Thyroid gland (tissue), 4 donors: ENCODE measurements around the gene USP9X.

Source experiments
- POLR2A ChIP-seq, 2 donors: fragments of 450-650 bp; IDR thresholded peaks; one replicate each; pipeline ENCODE4 v1.6.1; 2017; ENCODE audit warnings: antibody characterized with exemption in 2 of 2, mild to moderate bottlenecking in 2 of 2, moderate library complexity in 1 of 2
- TF ChIP-seq, protein P1 (sequence below), 6 experiments: fragments of 200-600 bp in 3 of 6; fragments of 450-650 bp in 3 of 6; sonication (generic) in 3 of 6; IDR thresholded peaks; one replicate each; pipeline ENCODE4 v1.5.1; 2016 to 2019; ENCODE audit warnings: antibody characterized with exemption in 6 of 6, mild to moderate bottlenecking in 2 of 6, inconsistent platforms in 1 of 6, moderate library complexity in 1 of 6

DNA sequence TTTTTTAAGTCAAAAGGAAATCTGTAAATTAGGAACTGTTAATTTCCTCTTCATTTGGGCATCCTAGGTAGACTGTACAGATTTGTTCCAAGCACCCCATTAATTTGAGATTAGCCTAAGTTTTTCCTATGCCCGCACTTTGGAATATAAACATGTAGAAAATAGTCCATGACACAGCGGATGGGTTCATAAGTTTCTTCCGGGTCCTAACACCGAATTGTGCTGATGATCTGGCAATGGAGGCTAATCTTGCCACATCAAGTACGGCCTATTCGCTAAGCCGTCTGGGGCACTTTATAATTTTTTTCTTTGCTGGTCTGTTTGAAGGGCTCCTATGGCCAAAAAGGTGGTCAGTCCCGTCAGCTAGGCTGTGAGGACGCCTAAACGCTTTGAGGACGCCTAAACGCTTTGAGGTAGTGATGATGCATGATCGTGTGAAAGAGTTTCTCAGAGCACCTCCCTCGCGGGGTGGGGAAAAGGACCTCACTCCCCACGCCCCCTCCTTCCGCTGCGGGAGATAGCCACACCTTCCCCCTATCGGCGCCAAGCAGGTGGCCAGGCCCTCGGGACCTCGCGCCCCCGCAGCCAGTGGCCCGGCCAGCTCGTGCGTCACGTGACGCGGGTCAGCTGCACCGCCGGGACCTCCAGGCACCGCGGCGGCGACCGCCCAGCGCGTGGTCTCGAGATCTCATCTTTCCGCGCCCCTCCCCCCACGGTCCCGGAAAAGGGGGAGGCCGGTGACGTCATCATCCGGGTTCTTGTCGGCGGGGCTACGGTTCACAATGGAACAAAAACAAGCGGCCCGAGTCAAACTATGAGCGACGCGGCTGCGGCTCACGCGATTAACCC is 977 bp upstream of the USP9X start:
- TF ChIP-seq, protein P1, sequence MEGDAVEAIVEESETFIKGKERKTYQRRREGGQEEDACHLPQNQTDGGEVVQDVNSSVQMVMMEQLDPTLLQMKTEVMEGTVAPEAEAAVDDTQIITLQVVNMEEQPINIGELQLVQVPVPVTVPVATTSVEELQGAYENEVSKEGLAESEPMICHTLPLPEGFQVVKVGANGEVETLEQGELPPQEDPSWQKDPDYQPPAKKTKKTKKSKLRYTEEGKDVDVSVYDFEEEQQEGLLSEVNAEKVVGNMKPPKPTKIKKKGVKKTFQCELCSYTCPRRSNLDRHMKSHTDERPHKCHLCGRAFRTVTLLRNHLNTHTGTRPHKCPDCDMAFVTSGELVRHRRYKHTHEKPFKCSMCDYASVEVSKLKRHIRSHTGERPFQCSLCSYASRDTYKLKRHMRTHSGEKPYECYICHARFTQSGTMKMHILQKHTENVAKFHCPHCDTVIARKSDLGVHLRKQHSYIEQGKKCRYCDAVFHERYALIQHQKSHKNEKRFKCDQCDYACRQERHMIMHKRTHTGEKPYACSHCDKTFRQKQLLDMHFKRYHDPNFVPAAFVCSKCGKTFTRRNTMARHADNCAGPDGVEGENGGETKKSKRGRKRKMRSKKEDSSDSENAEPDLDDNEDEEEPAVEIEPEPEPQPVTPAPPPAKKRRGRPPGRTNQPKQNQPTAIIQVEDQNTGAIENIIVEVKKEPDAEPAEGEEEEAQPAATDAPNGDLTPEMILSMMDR (IDR thresholded peaks at IDR 0.05): peak in 1 of 6 experiments; percentile 40
- TF ChIP-seq POLR2A (IDR thresholded peaks at IDR 0.05): peak in 1 of 2 donors; percentile 87
